8988T (cell line): ENCODE results near the gene SSR4.
"Not testable (repeated sequence)": the region's sequence is repeated elsewhere in the genome, so short reads cannot be mapped to it uniquely, and the experiment has no call there.

Experiments
- DNase-seq: peaks from one replicate; pipeline ENCODE4 v3.0.0; 2011

The SSR4 gene

DNA sequence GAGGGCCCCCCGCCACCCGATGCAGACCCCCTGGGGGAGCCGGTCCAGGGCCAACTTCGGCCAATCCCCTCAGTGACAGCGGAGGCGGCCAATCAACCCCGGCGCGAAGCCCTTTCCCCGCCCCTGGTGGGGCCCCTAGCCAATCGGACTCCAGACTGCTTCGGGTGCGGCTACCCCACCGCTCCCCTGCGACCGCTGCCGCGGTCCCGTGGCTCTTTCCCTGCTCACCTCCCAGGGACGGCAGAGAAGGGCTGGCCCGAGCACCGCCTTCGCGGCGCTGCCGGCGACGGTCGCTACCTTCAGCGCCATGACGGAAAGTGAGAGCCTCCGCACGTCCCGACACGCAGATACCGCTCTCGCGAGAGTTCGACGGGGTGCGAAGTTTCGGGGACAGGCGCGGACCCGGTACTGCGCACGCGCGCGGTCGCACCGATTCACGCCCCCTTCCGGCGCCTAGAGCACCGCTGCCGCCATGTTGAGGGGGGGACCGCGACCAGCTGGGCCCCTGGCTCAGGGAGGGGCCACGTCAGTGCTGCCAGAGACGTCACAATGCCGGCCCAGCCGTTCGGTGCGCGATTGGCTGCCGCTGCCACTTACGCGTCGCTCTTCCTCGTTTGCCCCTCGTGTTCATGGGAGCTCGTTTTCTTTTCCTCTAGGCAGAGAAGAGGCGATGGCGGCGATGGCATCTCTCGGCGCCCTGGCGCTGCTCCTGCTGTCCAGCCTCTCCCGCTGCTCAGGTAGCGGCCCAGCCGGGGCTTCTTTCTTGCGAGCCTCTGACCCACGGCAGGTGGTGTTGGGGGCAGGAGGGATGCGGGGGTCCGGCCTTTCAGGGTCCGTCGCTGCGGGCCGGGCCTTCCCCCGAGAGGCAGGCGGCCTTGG, at the start of gene SSR4, which contains the start of gene IDH3G:
Gene SSR4, plus strand, starts transcription at position 651 of the 879 bp plus-strand sequence. Its CDS starts 20 bp downstream, at position 671.
Gene IDH3G, minus strand, starts transcription at position 358 of the 879 bp plus-strand sequence. Its CDS starts 49 bp downstream, at position 309.
- peak; percentile 93 for DNase-seq

DNA sequence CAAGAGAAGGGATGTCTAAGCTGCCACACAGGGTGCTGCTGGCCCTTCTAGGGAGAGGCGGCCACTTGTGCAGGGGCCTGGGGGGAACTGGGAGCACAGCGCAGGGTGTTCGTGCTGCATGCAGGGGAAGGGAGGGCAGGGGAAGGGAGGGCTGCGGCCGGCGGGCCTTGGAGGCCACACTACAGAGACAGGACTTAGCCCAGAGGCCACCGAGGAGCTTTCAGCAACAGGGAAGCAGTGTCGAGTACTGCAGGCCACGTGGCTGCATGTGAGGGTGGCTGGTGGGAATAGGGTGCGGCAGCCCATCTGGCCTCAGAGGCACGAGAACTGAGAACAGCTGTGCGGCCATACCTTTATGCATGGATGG, 49.4 kb upstream of the SSR4 start:
- not testable (repeated sequence) for DNase-seq

DNA sequence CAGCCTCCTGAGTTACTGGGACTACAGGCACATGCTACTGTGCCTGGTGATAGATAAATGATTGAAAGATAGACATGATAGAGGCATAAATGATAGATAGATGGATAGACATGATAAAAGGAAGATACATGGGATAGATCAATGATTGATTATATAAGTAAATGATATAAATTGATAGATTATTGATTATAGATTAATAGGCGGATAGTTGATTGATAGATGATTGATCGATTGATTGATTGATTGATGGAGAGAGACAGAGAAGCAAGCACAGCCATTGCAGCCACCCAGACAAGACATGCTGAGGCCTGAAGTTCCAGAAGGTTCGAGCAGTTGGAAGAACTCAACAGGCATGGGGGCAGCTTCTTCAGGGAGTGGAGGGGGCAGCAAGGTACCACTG, 48.1 kb upstream of the SSR4 start:
- no peak for DNase-seq

DNA sequence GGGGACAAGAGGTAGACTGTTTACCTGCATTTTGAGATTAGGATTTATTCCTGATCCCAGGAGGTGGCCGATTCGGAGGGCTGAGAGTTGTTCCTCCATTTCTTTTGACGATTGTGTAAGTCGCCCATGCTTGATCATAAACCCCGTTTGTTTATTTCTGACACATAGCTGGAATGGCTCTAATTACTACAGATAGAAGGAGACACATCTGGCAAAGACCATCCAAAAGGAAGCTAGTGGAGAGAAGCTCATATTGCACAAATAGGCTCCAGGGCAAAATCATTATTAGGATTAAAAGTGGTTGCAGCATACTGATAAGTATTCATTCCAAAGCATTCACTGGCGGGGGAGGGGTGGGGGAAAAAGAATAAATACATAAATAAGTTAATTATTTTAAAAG, 47.5 kb upstream of the SSR4 start:
- DNase-seq: not testable (repeated sequence)

DNA sequence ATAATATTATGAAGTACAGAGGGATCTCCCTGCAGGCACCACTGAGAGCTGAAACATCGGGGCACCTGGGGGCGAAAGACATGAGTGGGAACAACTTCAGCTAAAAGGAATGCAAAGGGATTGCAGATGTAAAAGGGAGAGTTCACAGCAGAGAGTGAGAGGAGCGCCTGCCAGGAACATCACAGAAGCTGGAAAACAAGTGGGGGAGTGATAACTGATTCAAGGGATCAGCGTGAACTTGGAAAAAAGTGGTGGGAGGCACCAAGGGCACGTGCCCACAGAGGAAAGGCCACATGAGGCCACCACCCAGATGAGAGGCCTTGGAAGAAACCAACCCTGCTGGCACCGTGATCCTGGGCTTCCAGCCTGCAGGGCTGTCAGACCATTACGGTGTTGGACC, 45.5 kb upstream of the SSR4 start:
- not testable (repeated sequence) for DNase-seq

DNA sequence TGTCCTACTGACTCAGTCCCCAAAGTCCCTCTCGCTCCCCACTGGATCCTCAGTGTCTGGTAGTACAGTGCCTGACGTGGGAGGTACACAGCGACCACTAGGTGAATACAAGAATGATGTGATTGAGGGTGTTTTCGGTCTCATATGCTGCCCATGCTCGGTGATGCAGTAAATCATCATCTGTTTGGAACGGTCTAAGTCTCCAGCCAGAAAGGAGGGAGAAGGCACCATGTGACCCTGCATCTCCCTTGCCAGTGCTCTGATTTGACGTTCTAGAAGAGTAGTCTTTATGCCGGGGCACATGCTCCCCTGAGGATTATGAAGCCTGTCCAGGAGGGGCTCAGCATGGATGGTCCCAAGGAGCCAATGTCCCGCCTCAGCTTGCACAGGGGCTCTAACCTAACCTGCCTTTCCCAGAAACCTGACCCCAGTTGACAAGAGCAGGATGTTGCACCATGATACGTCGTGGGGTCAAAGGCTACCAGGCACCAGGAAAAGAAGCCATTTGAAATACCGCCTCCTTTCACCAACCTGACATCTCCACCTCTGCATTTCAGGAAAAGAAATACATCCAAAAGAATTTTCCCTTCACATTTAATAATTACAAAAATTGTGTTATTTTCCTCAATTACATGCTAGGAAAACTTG, 44.2 kb upstream of the SSR4 start:
- DNase-seq: no peak

DNA sequence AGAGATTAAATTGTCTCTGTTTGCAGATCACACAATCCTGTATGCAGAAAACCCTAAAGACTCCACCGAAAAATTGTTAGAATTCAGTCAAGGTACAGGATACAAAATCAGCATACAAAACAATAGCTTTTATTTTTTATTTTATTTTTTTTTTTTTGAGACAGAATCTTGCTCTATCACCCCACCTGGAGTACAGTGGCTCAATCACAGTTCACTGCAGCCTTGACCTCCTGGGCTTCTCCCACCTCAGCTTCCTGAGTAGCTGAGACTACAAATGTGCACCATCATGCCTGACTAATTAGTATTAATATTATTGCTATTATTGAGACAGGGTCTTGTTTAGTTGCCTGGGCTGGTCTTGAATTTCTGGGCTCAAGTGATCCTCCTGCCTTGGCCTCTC, 39.3 kb upstream of the SSR4 start:
- DNase-seq: no peak

DNA sequence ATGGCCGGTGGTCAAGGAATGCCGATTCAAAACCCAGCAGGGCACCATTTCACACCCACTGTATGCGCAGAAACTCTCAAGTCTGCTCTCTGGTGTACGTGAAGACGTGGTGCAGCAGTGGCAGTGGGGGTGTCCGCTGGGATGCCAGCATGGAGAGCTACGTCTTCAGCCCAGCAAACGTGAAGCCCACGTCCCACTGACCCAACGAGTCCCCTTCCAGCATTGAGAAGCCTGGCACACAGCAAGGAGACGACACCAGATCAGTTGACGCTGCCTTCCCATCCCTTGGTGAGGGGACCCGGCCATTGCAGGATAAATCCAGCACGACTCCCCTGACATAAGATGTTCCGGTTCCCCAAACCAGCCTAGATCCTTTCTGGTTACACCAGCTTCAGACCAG, 32.6 kb upstream of the SSR4 start:
- no peak for DNase-seq

DNA sequence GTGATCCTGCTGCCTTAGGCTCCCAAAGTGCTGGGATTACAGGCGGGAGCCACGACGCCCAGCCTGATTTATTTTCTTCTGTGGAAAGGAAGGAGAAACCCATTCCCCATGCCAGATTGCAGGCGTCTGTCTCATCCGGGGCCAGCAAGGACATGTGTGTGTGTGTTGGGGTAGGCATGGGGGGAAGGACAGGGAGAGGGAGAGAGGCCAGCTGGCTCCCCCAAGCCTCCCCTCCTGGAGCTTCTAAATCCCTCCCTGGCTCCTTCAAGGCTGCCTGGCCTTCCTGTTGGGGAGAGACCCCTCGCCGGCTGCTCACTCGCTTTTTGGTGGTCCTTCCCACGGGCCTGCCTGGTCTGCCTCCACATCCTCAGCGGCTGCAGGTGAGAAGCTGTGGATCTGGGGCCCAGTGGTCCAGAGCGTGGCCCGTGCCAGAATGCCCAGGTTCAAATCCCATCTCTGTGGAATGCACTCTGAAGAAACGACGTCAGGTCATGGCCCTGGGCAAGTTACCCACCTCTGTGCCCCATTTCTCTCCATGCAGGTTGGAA, 31.8 kb upstream of the SSR4 start:
- no peak for DNase-seq

DNA sequence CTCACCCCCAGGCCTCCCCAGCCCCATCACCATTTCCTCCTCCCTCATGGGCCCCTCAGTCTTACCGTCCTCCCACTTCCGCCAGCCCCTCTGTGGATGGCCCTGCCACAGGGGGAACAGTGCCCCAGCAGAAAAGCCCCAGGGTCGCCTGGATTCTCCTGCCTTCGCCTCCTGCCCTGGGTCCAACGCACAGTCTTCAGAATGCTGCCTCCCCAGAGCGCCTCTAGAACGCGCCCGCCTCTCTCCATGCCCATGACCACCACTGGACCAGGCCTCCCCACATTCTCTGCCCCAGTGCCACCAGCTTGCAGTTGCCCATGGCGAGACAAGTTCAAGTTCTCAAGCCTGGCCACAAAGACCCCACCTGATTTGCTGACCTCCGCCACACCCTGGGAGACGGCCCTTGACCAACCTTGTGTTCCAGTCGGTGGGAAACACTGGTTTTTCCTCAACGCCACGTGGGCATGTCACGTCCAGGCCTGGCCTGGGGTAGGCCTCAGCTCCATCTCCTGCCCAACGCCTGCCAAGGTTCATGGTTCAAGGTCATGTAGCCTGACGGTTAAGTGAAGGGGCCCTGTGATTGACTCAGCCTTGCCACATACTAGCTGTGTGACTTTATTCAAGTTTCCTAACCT, 31.1 kb upstream of the SSR4 start:
- DNase-seq: no peak

DNA sequence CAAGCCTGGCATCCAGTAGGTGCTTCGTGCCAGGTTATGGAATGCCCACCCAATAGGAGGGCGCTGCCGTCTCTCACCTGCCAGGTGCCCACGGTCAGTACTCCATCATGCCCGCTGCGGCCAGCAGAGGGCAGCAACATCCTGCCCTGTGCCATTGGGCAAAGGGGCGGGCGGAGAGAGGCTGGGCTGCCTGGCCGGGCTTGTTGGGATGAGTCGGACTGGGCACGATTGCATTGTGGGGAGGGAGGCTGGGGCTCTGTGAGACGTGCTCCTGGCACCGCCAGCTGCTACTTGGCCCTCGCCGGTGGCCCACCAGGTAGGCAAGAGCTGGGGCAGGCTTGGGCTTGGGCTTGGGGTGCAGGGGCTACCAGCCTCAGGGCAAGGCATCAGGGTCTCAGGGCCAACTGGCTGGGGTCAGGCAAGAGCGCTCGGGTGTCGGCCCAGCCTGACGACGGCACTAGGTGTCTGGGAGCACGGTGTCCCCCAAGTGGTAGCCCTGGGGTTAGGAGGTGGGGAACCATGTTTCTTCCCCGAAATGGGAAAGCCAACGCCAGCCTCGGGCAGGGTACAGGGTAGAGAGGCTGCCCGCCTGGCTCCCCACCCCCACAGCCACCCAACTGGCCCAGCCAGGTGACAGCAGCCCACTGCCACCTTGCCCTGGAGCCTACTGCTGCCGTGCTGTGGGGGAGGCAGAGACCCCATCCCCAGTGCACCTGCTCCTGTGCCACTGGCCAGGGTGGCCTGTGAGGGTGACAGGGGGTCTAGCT, 30.3 kb upstream of the SSR4 start, which contains the start of gene PLXNB3:
Gene PLXNB3, plus strand, starts transcription at position 261 of the 767 bp plus-strand sequence. CDS start 1,287 bp downstream, outside the sequence.
- DNase-seq: peak; percentile 94

DNA sequence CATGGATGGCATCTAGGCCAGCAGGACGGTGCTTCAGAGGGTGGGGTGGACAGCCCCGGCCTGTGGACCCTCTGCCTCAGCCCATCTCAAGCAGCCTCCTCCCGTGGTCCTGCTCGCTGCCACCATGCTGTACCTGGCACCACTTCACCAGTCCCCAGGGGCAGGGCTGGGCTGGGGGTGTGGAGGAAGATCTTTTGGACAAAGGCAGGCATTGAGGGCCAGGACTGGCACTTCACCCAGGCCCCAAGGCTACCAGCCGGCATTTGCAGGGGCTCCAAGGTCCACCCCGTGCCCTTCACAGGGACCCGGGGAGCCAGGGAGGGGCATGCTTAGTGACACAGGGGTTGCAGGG, 29.7 kb upstream of the SSR4 start:
- DNase-seq: no peak

DNA sequence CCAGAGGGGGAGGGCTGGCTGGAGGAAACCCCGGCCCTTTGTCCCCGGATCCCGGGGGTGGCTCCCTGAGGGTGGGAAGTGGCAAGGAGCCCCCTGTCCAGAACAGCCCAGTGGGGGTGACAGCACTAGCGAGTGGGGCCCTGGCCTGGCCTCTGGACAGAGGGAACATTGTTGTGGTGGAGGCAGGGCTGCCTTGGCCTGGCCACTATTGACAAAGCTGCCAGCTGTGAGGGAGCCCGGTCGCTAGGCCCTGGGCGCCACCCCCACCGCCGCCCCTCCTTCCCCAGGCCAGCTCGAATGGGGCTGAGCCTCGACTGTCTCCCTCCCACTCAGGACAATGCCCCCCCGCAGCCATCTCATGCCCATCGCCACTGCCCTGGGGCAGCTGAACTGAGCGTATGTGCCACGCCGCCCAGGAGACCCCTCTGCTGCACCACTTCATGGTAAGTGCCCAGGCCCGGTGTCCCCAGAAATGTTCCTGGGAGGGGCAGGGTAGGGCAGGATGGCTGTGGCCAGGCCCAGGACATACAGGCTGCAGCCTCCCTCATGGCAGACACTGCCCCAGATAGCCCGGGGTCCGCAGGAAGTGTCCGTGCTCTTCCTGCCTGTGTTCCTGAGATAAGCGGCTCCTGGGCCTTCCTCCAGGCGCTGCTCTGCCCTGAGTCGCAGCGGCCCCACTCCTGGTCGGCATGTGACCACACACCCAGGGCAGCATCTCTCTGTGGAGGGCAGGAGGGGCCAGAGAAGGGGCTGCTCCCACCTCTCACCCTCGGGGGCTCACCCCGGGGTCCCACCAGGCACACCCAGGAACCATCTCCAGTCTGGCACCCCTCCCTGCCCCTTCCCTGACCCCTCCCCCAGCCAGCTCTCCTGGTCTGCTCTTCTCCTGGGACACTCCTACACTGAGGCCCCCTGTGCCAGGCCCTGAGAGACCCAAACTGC, 29.1 kb upstream of the SSR4 start:
- peak; percentile 21 for DNase-seq

DNA sequence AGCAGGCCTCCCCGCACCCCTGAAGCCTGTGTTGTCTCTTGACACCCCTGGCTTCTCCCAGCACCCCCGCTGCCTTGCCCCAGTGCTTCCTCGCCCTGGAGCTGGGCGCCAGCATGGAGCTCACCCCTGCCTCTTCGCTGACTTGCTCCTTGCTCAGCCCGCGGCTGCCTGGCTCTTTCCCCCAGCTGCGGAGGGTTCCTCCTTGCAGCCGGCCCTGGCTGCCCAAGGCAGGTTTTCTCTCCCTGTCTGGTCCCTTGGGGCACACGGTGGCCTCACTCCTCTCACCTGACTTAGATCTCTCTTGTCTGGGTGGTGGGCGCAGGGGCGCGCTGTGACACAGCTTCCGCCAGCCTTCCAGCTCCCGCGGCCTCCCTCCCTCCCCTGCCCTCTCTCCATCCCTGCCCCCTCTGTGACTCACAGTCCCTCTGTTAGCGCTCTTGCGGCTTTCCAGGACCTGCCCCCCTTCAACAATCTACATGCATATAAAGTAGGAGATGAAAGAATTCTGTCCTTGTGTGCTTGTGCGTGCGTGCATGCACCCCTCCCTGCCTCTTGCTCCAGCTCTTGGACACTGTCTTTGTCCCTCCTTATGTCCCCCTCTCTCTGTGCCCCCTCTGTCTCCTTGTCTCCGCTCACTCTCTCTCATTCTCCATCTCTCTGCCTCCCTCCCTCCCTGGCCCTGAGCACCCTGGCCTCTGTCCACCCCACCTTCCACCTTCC, 28.2 kb upstream of the SSR4 start:
- DNase-seq: peak; percentile 36

DNA sequence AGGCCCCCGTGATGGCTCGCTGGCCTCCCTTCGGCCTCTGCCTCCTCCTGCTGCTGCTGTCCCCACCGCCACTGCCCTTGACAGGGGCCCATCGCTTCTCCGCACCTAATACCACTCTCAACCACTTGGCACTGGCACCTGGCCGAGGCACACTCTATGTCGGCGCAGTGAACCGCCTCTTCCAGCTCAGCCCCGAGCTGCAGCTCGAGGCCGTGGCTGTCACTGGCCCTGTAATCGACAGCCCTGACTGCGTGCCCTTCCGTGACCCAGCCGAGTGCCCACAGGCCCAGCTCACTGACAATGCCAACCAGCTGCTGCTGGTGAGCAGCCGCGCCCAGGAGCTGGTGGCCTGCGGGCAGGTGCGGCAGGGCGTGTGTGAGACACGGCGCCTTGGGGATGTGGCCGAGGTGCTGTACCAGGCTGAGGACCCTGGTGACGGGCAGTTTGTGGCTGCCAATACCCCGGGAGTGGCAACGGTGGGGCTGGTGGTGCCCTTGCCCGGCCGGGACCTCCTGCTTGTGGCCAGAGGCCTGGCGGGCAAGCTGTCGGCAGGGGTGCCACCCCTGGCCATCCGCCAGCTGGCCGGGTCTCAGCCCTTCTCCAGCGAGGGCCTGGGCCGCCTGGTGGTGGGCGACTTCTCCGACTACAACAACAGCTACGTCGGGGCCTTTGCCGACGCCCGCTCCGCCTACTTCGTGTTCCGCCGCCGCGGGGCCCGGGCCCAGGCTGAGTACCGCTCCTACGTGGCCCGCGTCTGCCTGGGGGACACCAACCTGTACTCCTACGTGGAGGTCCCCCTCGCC, 27.4 kb upstream of the SSR4 start:
- peak; percentile 14 for DNase-seq

DNA sequence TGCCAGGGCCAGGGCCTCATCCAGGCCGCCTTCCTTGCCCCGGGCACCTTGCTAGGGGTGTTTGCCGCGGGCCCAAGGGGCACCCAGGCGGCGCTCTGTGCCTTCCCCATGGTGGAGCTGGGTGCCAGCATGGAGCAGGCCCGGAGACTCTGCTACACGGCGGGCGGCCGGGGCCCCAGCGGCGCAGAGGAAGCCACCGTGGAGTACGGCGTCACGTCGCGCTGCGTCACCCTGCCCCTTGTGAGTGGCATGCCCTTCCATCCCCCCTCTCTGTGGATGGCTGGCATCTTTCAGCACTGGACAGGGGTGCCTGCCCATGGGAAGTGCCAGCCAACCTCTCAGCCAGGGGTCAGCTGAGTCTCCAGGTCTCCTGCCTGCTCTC, 26.8 kb upstream of the SSR4 start:
- peak; percentile 26 for DNase-seq

DNA sequence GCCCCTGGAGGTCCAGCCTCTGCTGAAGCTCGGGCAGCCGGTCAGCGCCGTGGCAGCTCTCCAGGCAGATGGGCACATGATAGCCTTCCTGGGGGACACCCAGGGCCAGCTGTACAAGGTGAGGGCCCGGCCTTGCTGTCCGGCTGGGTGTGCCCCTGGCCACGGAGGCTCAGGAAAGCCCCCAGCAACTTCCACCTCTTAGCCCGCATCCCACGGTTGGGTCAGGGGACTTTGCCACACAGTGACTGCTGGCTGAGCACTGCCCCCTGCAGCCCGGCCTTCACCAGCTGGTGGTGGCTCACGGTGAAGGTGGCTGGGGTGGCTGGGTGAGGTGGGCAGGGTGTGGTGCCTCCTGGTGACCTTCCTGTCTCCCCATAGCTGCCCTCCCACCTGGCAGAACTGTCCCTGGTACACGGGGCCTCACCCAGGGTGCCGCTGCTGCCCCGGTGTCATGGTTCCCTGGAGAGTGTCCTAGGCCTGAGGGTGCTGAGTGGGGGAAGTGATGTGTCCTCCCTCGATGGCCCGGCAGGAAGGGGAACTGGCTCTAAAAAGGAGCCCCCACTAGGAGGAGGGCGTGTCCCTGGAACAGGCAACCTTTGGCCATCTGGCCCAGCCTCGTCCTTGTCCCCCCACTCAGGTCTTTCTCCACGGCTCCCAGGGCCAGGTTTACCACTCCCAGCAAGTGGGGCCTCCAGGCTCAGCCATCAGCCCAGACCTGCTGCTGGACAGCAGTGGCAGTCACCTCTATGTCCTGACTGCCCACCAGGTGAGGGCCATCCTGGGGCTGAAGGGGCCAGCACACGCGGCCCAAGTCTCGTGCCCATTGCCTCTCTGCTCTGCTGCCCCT, 25.9 kb upstream of the SSR4 start:
- peak; percentile 66 for DNase-seq

DNA sequence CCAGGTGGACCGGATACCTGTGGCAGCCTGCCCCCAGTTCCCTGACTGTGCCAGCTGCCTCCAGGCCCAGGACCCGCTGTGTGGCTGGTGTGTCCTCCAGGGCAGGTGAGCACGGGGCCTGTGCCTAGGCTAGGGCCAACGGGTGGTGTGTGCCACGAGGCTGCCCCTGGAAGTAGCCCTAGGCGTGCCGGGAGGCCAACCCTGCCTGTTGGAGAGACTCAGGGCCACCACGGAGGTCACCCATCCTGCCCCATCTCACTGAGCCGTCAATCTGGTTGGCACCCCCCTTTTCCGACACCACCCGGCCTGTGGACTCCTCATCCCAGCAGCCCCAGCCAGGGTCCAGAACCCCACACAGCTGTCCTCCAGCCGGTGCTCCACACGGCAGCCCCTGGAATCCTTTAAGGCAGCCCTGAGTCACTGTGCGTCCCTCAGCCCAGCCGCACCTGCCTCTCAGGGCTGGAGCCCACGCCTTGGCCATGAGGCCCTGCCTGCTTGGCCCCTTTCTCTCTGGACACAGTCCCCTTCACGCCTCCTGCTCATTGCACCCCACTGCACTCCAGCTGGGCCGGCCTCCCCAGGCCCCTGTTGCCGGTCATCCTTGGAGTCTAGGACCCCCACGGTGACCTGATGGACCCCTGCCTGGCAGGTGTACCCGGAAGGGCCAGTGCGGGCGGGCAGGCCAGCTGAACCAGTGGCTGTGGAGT, 25.2 kb upstream of the SSR4 start:
- peak; percentile 27 for DNase-seq
